OCI-LY1 (cell line): Measurements from ENCODE around the gene GADD45A.

ENCODE experiments used
- H2AFZ ChIP-seq: fragments of 200-600 bp; sonication (generic), shearing (Covaris generic); 2 replicates; pipeline ENCODE4 v1.6.0; 2014; ENCODE audit warnings: antibody characterized with exemption, mild to moderate bottlenecking, low read length
- H3F3A ChIP-seq: fragments of 200-600 bp; sonication (generic), shearing (Covaris generic); 2 replicates; pipeline ENCODE4 v1.6.0; 2014; ENCODE audit warnings: mild to moderate bottlenecking, antibody characterized with exemption, low read length, moderate library complexity; ENCODE audit not compliant: insufficient read depth
- H3K27ac ChIP-seq: fragments of 200-600 bp; sonication (generic); 2 replicates; pipeline ENCODE4 v1.5.1; 2014; ENCODE audit warnings: low read length, mixed run types, mild to moderate bottlenecking, low read depth; ENCODE audit not compliant: poor library complexity, severe bottlenecking
- H3K27me3 ChIP-seq: fragments of 200-600 bp; sonication (generic); 2 replicates; pipeline ENCODE4 v1.6.0; 2014; ENCODE audit warnings: antibody characterized with exemption, mild to moderate bottlenecking, low read length, moderate library complexity; ENCODE audit not compliant: insufficient read depth
- H3K36me3 ChIP-seq: fragments of 200-600 bp; sonication (generic); 2 replicates; pipeline ENCODE4 v1.6.1; 2014; ENCODE audit warnings: mild to moderate bottlenecking, antibody characterized with exemption, low read length, moderate library complexity, mixed read lengths; ENCODE audit not compliant: insufficient read depth
- H3K4me1 ChIP-seq: fragments of 200-600 bp; sonication (generic); 2 replicates; pipeline ENCODE4 v1.5.1; 2014; ENCODE audit warnings: mild to moderate bottlenecking, low read length, moderate library complexity; ENCODE audit not compliant: insufficient read depth, severe bottlenecking
- H3K4me2 ChIP-seq: fragments of 200-600 bp; sonication (generic), shearing (Covaris generic); 2 replicates; pipeline ENCODE4 v1.6.1; 2014; ENCODE audit warnings: low read length
- H3K4me3 ChIP-seq: fragments of 200-600 bp; sonication (generic); 2 replicates; pipeline ENCODE4 v1.5.1; 2014; ENCODE audit warnings: low read length, low read depth, mild to moderate bottlenecking, mixed read lengths; ENCODE audit not compliant: poor library complexity, severe bottlenecking
- H3K79me2 ChIP-seq: fragments of 200-600 bp; shearing (Covaris generic); 2 replicates; pipeline ENCODE4 v1.6.1; 2016; ENCODE audit warnings: mixed run types, low read length, mixed read lengths; ENCODE audit not compliant: insufficient read depth
- H3K9ac ChIP-seq: fragments of 200-600 bp; sonication (generic), shearing (Covaris generic); 2 replicates; pipeline ENCODE4 v1.6.1; 2014; ENCODE audit warnings: mild to moderate bottlenecking, low read length, mixed read lengths
- H3K9me2 ChIP-seq: fragments of 200-600 bp; sonication (generic), shearing (Covaris generic); 2 replicates; pipeline ENCODE4 v1.6.1; 2014; ENCODE audit warnings: low read depth, mild to moderate bottlenecking, low read length, mixed read lengths
- H3K9me3 ChIP-seq: fragments of 200-600 bp; shearing (Covaris generic); 2 replicates; pipeline ENCODE4 v1.6.1; 2014; ENCODE audit warnings: low read length, mixed read lengths
- H4K20me1 ChIP-seq: fragments of 200-600 bp; sonication (generic), shearing (Covaris generic); 2 replicates; pipeline ENCODE4 v1.6.0; 2016; ENCODE audit warnings: mild to moderate bottlenecking, low read length; ENCODE audit not compliant: insufficient read depth
- CTCF ChIP-seq: fragments of 200-600 bp; sonication (generic), shearing (Covaris generic); IDR thresholded peaks from 2 replicates; pipeline ENCODE4 v1.5.1; 2017; ENCODE audit warnings: mild to moderate bottlenecking, antibody characterized with exemption, low read length, moderate library complexity, mixed read lengths
- EZH2 ChIP-seq: fragments of 200-600 bp; sonication (generic), shearing (Covaris generic); IDR thresholded peaks from 2 replicates; pipeline ENCODE4 v1.8.0; 2017; ENCODE audit warnings: borderline replicate concordance, mixed run types, mild to moderate bottlenecking, antibody characterized with exemption, low read length, moderate library complexity, mixed read lengths

Gene GADD45A

GRCh38 chr1:67735806-67736627 lies 51.0 kb downstream of the GADD45A start:
- Histone ChIP-seq H3K27ac (peak overlapping the region; percentile 98), H2AFZ (no peak overlapping the region), H3K4me3 (peak overlapping the region; percentile 55), H3K27me3 (no peaks in the 10 kb centered on the region), H3K4me1 (peaks cover 87% of the 10 kb centered on the region), H3K9ac (peak overlapping the region; percentile 74), H3K36me3 (no peaks in the 10 kb centered on the region), H3K79me2 (no peaks in the 10 kb centered on the region), H3K9me2 (no peaks in the 10 kb centered on the region), H3K4me2 (peak overlapping the region; percentile 80), H3K9me3 (no peaks in the 10 kb centered on the region), H4K20me1 (no peaks in the 10 kb centered on the region), H3F3A (no peaks in the 10 kb centered on the region)
- TF ChIP-seq CTCF (no peak), EZH2 (no peak)

GRCh38 chr1:67736750-67737149 lies 51.7 kb downstream of the GADD45A start:
- no peaks in the 10 kb centered on the region for H4K20me1 ChIP-seq
- peaks cover 87% of the 10 kb centered on the region for H3K4me1 ChIP-seq
- no peak for TF ChIP-seq CTCF
- no peak for TF ChIP-seq EZH2
- no peaks in the 10 kb centered on the region for H3K9me3 ChIP-seq
- H3K9ac ChIP-seq: peak overlapping the region; percentile 74
- no peaks in the 10 kb centered on the region for H3F3A ChIP-seq
- no peaks in the 10 kb centered on the region for H3K9me2 ChIP-seq
- peak overlapping the region; percentile 98 for H3K27ac ChIP-seq
- no peak overlapping the region for H2AFZ ChIP-seq
- H3K4me2 ChIP-seq: peak overlapping the region; percentile 80
- H3K4me3 ChIP-seq: peak overlapping the region; percentile 55
- no peaks in the 10 kb centered on the region for H3K27me3 ChIP-seq
- H3K36me3 ChIP-seq: no peaks in the 10 kb centered on the region
- no peaks in the 10 kb centered on the region for H3K79me2 ChIP-seq

- Histone ChIP-seq H3K4me1 (peaks cover 87% of the 10 kb centered on the region), H3K79me2 (no peaks in the 10 kb centered on the region), H3K4me3 (no peak overlapping the region), H3K27me3 (no peaks in the 10 kb centered on the region), H3K9ac (no peak overlapping the region), H3K27ac (peak overlapping the region; percentile 98), H3K36me3 (no peaks in the 10 kb centered on the region), H2AFZ (no peak overlapping the region), H4K20me1 (no peaks in the 10 kb centered on the region), H3K4me2 (no peak overlapping the region), H3K9me3 (no peaks in the 10 kb centered on the region), H3F3A (no peaks in the 10 kb centered on the region), H3K9me2 (no peaks in the 10 kb centered on the region)
- no peak for TF ChIP-seq EZH2
- no peak for TF ChIP-seq CTCF
Observed at GRCh38 chr1:67737875-67738274, 52.9 kb downstream of the GADD45A start.
